ENCODE results near the gene CDK3.

Gene CDK3

GRCh38 chr17:76014100-76014924 is 13.7 kb downstream of the CDK3 start:
- peak; percentile 84 for DNase-seq (ENCODE audit: low spot score)

- no peak for DNase-seq (ENCODE audit: low spot score)
Measured at GRCh38 chr17:76014925-76015261, 14.2 kb downstream of the CDK3 start.

- no peak for DNase-seq (ENCODE audit: low spot score)
Measured at GRCh38 chr17:76017481-76018339, 17.1 kb downstream of the CDK3 start.

GRCh38 chr17:76018340-76018680 is 17.7 kb downstream of the CDK3 start:
- DNase-seq (ENCODE audit: low spot score), result no peak

GRCh38 chr17:76018801-76019200 is 18.1 kb downstream of the CDK3 start:
- no peak for DNase-seq (ENCODE audit: low spot score)

DNA sequence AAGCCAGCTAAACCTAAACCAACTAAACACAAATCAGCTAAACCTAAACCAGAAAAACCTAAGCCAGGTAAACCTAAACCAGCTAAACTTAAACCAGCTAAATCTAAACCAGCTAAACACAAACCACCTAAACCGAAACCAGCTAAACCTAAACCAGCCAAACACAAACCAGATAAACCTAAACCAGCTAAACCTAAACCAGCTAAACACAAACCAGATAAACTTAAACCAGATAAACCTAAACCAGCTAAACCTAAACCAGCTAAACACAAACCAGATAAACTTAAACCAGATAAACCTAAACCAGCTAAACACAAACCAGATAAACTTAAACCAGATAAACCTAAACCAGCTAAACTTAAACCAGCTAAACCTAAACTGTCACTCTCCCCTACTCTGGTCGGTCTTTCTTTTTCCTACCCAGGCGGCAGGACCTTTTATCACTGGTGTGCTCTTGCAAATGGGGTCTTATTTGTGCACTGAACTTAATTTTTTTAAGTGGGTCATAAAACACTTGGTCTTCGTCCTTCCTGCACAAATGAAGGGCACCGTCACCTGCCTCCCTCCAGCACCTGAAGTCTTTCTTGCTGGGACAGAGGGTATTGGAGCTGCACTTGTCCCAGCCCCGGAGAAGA is 19.3 kb downstream of the CDK3 start:
- no peak for DNase-seq (ENCODE audit: low spot score)

DNA sequence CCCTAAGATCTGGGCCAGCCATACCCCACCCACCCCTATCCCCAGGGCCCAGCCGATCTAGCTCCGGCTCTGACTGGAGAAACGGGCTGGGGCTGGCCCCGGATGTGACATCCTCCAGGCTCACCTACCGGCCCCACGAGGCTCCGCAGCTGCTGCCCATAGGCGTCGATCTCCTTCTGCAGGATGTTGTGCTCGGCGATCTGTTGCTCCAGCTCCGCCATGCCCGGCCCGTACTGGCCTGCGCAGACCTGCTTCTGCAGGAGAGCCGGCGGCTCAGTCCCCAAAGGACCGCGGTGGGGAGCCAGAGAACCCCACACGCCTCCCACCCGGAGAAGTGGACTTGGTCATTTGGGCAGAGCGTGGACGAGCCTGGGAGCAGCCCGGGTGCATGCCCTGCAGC is 21.6 kb downstream of the CDK3 start:
- no peak for DNase-seq (ENCODE audit: low spot score)

DNA sequence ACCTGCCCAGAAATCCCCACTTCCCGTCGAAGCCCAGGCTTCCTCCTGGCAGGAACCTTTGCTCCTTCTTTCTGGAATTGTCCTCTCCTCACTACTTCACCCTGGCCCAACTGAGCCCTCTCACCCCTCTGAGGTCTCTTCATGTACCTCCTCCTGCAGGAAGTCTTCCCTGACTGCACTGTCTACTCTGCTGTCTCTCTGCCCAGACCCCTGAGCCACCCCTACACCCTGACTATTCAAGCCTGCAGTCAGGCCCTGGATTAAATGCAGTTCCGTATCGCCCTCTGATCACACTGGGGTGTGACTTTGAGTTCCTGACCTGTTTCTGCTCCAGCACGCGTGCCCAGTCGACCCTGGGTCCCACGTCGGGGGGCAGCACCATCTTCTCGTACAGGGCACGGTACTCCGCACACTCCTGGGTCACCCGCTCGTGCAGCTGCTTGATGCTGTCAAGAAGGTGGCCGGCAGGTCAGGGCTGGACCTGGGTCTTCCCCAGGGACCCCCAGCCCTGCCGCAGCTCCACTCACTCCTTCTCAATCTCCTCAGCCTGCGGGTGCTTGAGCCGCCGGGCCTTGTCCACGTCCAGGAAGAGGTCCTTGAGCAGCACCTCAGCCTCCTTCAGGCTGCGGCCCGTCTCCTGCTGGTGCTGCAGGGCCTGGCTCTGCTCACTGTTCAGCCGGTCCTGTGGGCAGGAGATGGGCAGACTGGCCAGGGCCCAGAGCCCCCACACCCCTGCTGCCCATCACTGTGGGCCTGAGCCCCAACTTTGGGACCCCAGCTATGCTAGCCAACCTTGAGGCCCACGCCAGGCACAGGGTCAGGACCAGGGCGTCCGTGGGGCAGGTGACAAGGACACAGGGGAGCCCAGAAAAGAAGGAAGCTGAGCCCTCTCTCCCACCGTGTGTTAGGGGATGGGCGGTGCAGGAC is 22.6 kb downstream of the CDK3 start:
- no peak for DNase-seq (ENCODE audit: low spot score)

- DNase-seq (ENCODE audit: low spot score), result no peak
Measured at GRCh38 chr17:76023900-76024237, 23.2 kb downstream of the CDK3 start.

DNA sequence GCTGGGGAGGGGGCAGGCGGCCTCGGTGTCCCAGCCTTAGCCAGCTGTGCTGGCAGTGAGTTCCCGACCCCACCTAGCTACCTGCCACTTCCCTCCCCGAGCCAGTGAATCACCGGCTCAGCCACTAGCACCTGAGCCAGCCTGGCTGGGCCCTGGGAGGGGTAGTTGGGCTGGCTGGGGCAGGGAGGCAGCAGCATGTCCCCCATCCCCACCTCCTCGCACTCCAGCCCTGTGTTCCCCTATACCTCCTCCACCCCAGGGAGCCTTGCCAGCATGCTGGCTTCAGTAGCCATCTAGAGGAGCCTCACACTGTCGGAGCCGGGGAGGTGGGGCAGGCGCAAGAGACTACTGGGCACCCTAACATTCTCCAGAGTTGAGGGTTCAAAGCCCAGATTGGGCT is 23.7 kb downstream of the CDK3 start:
- DNase-seq (ENCODE audit: low spot score), result no peak

DNA sequence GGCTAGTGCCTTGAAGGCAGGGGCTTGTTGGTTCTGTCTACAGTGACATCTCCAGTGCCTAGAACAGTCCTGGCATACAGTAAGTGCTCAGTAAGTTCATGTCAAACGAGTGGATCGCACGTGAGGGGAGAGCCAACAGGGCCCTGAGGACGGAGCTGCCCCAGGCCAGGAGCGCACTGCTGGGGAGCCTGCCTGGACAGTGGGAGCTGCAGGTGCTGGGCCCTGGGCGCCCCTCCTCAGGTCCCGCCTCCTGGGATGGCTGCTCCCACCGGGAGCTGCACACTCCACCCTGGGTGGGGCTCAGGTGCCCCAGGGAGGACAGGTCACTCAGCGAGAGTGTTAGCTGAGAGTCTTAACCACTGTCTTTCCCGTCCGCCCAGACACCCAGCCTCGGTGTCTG is 24.6 kb downstream of the CDK3 start:
- no peak for DNase-seq (ENCODE audit: low spot score)

- DNase-seq (ENCODE audit: low spot score), result no peak
Measured at GRCh38 chr17:76026714-76027158, 26.1 kb downstream of the CDK3 start.

- peak; percentile 79 for DNase-seq (ENCODE audit: low spot score)
Measured at GRCh38 chr17:76027159-76027839, 26.6 kb downstream of the CDK3 start, which contains the start of gene EVPL. Gene EVPL, minus strand, starts transcription at chr17:76027306. Its CDS starts 108 bp downstream, at chr17:76027198.

GRCh38 chr17:76032073-76032779 is 31.6 kb downstream of the CDK3 start:
- DNase-seq (ENCODE audit: low spot score), result no peak

GRCh38 chr17:76032780-76033108 is 32.1 kb downstream of the CDK3 start:
- no peak for DNase-seq (ENCODE audit: low spot score)

DNA sequence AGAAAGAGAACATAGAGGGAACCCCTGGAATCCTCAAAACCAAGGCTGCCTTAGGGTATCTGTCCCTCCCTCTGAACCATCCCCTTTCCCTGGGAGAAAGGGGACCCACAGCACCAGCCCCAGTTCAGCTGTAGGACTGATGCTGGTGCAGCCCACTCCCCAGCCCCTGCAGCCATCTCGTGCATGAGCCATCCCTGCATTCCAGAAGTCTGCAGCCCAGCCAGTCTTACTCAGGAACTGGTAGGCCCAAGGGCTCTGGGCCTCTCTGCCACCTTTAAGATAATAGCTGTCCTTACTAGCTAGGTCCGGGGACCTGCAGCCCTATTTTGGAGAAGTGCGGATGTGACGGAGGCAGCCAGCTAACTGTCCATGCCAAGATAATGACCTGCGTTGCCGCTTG is 32.5 kb downstream of the CDK3 start:
- no peak for DNase-seq (ENCODE audit: low spot score)

- DNase-seq (ENCODE audit: low spot score), result peak; percentile 83
Measured at GRCh38 chr17:76034428-76035350, 34.0 kb downstream of the CDK3 start.

DNA sequence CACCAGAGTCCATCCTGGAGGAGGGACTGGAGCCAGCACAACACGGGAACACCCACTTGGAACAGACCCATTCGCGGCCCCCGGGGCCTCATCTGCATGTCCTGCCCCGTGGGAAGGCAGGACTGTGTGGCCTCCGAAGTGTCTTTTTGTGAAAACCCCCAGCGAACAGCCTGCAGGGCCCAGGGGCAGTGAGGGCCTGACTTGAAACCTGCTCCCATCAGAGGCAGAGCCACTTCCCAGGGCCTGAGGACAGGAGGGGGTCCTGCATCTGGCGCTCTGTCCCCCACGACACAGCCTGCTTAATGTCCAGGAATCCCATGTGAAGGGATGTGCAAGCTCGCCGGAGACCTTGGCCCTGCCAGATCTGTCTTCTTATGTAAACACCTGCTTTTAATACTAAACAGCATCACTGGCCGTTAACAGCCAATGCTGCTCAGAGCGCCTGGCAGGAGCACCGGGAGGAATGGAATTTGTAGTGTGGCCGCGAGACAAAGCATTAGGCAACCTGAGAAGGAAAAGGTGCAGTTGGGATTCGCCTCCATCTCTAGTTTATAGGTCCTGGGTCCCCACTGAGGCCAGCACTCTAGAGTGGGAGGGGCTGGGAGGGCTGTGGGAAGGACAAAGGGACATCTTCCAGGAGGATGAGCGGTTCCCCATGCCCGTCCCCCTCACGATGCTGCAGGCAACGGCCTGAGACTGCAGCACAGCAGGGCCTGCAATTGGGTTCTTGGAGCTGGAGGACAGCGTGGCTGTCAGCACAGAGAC is 36.0 kb downstream of the CDK3 start:
- no peak for DNase-seq (ENCODE audit: low spot score)

DNA sequence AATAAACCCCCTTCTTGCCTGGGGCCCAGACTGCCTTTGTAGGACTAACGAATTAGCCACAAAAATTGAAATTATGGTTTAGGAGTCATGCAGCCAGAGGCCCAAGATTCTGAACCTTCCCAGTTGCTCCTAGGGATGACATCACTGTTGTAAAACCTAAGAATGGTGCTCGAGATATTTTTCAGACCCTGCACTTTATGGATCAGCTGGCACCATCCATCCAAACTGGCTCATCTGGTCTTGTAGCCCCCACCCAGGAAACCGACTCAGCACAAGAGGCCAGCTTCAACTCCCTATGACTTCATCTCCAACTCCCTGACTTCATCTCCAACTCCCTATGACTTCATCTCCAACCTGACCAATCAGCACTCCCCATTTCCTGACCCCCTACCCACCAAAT is 37.4 kb downstream of the CDK3 start:
- no peak for DNase-seq (ENCODE audit: low spot score)
